Measurements from ENCODE around the gene DMWD.
"Not testable (repeated sequence)": the region's sequence is repeated elsewhere in the genome, so short reads cannot be mapped to it uniquely, and the experiment has no call there.

DMWD gene

GRCh38 chr19:45769821-45770191 lies 22.8 kb downstream of the DMWD start:
- peak; percentile 50 for DNase-seq (ENCODE audit: low spot score)

GRCh38 chr19:45768984-45769782 lies 23.5 kb downstream of the DMWD start, which contains the start of gene SIX5:
Gene SIX5 (minus strand): TSS chr19:45769252. CDS start chr19:45768844, 408 bp downstream.
- peak; percentile 99 for DNase-seq (ENCODE audit: low spot score)

GRCh38 chr19:45768655-45768983 lies 24.0 kb downstream of the DMWD start:
- peak; percentile 57 for DNase-seq (ENCODE audit: low spot score)

GRCh38 chr19:45767881-45768654 lies 24.6 kb downstream of the DMWD start:
- DNase-seq (ENCODE audit: low spot score) = peak; percentile 44

GRCh38 chr19:45767410-45767880 lies 25.2 kb downstream of the DMWD start:
- peak; percentile 85 for DNase-seq (ENCODE audit: low spot score)

DNA sequence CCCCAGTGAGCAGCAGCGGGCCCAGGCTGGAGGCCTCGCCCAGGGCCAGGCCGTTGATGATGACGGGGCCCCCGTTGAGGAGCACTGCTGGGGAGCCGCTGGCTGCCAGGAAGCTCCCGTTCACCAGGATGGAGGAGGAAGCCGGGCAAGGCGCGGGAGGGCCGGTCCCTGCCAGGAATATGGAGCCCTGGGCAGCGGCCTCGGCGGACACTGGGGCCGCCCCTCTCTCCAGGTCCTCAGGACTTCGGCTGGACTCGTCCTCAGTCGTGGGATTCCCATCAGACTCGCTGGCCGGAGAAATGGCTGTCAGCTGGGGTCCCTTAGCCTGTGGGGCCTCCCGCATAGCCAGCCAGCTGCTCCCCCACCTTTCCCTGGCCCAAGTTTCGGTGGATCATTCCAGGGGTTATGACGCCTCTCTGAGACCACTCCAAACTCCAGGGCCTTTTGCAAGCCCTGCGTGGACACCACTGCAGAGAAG lies 25.7 kb downstream of the DMWD start:
- DNase-seq (ENCODE audit: low spot score) = peak; percentile 62

- DNase-seq (ENCODE audit: low spot score) = no peak
These were observed 26.3 kb downstream of the DMWD start for GRCh38 chr19:45766296-45766868.

GRCh38 chr19:45765702-45766295 lies 26.8 kb downstream of the DMWD start:
- DNase-seq (ENCODE audit: low spot score) = no peak

DNA sequence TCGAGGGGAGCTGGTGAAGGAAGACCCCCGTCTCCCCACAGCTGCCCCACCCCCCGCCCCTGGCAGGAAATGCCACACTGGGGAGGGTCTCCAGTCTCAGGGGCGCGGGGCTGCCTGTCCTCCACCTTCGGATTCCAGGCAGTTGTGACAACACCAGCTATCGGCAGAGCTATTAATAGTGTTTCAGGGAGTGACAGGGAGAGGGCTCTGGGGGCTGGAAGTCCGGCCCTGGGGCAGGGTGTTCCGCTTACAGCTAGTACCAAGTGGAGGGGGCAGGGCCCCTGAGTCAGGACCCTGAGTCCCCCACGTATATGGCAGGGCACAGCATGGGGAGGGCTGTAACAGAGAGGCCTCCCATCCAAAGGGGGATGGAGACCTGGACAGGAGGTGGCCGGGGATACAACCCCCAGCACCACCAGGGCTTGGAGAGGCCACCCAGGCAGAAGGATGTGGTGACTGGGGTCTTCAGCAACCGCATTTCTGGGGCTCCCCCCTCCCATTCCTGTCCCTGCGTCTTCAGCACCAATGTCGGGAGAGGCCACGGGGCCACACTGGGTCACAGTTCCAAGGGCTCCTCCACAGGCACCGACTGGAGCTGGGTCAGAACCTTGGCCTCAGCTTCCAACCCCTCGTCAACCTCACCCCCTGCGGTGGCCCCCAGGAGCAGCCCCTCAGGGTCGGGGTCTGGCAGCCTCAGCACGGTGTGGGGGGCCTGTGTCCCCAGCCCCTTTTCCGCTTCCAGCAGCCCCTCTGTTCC lies 27.5 kb downstream of the DMWD start:
- no peak for DNase-seq (ENCODE audit: low spot score)

DNA sequence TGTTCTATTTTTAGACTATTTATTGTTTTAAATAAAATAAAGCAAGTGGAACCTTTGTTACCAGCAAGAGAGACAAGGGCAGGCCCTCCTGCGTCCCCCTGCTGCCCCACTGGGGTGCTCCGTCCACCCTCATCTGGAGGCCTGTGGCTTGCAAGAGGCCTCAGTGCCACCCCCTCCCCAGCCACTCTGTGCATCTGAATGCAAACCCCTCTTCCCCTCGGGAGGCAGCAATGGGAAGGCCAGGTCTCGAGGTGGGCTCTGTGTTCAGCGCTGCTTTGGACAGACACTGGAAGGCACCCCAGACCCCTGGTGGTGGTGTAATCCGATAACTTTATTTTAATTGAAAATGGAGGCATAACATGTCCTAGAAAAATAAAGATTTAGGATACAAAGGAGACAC lies 28.2 kb downstream of the DMWD start:
- no peak for DNase-seq (ENCODE audit: low spot score)

GRCh38 chr19:45763691-45764294 lies 28.9 kb downstream of the DMWD start:
- no peak for DNase-seq (ENCODE audit: low spot score)

DNA sequence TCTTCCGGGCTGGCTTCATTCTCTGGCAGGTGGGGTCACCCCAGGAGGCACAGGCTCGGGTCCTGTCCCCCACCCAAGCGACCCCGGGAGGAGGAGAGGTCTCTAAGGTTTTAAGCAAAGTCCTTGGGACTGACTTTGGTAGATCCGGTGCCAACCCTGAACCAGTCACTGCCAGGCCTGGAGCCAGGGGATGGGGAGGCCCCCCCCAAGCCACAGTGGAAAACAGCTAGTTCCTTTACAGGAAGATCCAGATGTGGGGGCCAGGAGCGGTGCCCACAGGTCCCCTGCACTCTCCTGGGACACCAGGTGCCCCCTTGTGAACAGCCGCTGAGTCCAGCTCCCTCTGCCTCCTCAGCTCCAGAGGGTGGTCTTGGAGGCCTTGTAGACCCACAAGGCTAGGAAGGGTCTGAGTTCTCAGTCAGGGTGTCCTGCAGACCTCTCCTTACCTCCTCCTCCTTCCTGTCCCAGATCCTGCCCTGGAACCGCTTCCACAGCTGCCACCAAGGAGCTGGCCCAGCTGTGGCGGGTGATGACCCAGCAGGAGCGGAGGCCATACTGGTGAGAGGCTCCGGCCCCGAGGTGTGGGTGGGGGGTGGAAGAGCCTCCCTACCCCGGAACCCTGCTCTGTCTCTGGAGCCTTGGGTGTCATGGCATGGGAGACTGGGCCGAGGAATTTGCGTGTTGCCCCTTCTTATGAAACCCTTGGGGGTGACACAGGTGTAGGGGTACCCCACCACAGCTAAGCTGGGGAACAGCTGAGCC lies 29.6 kb downstream of the DMWD start:
- no peak for DNase-seq (ENCODE audit: low spot score)

GRCh38 chr19:45761714-45762113 lies 30.9 kb downstream of the DMWD start:
- DNase-seq (ENCODE audit: low spot score) = no peak

DNA sequence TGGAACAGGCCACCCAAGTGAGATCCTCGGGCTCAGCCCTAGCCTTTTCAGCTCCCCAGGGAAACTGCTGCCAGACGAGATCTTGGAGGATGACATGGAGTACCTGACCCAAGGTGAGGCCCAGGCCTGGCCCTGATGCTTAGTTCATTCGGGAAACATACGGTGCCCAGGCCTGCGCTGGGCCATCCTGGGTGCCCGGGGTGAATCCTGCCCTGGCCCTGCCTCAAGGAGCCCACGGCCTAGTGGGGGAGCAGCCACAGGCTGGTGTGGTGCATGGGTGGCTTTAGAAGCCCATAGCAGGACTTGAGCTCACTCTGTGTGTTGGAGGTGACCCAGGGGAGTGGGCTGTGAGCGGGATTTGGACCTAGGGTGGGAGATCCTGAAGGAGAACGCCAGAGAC lies 33.7 kb downstream of the DMWD start:
- no peak for DNase-seq (ENCODE audit: low spot score)

DNA sequence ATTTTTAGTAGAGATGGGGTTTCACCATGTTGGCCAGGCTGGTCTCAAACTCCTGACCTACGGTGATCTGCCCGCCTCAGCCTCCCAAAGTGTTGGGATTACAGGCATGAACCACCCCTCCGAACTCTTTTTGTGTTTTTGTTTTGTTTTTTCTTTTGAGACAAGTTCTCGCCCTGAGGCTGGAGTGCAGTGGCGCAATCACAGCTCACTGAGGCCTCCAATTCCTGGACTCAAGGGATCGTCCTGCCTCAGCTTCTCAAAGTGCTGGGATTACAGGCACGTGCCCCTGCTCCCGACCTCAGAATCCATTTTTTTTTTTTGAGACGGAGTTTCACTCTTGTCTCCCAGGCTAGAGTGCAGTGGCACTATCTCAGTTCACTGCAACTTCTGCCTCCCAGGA lies 35.0 kb downstream of the DMWD start:
- no peak for DNase-seq (ENCODE audit: low spot score)

DNA sequence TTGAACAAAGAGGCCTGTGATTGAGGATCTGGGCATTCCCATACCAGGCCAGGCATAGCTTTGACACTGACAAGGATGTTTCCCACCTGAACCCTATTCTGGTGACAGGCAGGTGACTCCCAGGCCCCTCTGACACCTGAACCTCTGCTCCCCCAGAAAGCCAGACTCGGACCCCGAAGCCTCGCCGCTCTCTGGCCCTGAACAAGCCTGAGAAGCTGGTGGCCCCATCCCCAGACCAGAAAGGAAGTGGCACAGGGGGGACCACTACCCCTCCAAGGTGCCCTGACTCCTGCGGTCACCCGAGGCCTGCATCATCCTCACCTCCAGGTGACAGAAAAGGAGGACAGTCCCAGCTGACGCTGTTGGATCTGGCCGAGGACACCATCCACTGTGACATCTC lies 38.3 kb downstream of the DMWD start:
- DNase-seq (ENCODE audit: low spot score) = no peak

DNA sequence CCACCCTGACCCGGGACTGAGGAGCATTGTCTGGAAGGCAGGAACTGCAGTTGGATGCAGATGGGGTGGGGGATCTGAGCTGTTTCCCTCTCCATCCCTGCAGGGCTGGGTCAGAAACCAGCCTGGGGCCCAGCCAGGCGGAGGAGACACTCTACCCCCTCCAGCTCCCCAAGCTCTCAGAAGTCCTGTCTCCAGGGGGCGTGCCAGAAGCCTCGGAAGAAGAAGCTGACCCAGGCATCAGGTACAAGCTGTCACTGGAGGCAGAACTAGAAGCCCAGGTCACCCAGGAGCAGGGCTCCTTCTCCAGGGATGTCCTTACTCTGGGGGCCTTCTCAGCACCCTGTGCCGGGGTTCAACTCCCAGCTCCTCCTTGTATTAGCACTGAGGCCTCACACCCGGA lies 39.1 kb downstream of the DMWD start:
- DNase-seq (ENCODE audit: low spot score) = no peak

GRCh38 chr19:45752639-45753038 lies 40.0 kb downstream of the DMWD start:
- DNase-seq (ENCODE audit: low spot score) = no peak

- not testable (repeated sequence) for DNase-seq (ENCODE audit: low spot score)
These were observed 41.2 kb downstream of the DMWD start for GRCh38 chr19:45751483-45751882.

- no peak for DNase-seq (ENCODE audit: low spot score)
These were observed 45.1 kb downstream of the DMWD start for GRCh38 chr19:45747513-45747912.

- DNase-seq (ENCODE audit: low spot score) = no peak
These were observed 45.8 kb downstream of the DMWD start for GRCh38 chr19:45746866-45747265.

Data from hepatic stellate cell (primary cell).